Ishikawa (cell line): ENCODE results near the gene ATF6.

Source experiments
- CREB1 ChIP-seq: IDR thresholded peaks from 2 replicates; pipeline ENCODE4 v1.6.1; 2012; ENCODE audit warnings: low read depth
- MAX ChIP-seq: IDR thresholded peaks from 2 replicates; pipeline ENCODE4 v1.6.1; 2012
- RAD21 ChIP-seq: IDR thresholded peaks from 2 replicates; pipeline ENCODE4 v1.6.1; 2012; ENCODE audit warnings: low read depth
- YY1 ChIP-seq: IDR thresholded peaks from 2 replicates; pipeline ENCODE4 v1.6.1; 2012; ENCODE audit warnings: low read depth
- ZBTB7A ChIP-seq: IDR thresholded peaks from 2 replicates; pipeline ENCODE4 v1.6.1; 2012; ENCODE audit warnings: low read depth
- TF ChIP-seq, protein P1 (sequence below): IDR thresholded peaks from 2 replicates; pipeline ENCODE4 v1.6.1; 2012; ENCODE audit warnings: low read depth, mild to moderate bottlenecking

DNA sequence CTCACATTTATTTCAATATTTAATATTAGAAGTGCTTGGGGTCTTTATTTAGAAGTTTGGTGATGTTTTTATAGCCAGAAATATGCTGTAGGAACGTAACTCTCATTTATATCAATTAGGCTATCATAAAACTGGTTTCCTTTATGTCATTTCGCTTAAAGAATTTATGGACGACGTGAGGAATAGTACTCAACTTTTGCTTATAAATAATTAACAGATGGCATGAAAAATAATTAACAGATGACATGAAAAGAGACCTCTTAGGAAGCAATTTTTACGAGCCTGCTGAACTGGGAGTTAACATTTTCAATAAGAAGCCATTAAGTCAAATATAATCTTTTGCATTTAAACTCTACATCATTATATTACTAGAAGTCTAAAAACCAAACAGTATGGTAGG is 134.0 kb downstream of the ATF6 start:
- TF ChIP-seq CREB1 (no peak), ZBTB7A (no peak), RAD21 (no peak), MAX (no peak), YY1 (no peak)
- TF ChIP-seq, protein P1, sequence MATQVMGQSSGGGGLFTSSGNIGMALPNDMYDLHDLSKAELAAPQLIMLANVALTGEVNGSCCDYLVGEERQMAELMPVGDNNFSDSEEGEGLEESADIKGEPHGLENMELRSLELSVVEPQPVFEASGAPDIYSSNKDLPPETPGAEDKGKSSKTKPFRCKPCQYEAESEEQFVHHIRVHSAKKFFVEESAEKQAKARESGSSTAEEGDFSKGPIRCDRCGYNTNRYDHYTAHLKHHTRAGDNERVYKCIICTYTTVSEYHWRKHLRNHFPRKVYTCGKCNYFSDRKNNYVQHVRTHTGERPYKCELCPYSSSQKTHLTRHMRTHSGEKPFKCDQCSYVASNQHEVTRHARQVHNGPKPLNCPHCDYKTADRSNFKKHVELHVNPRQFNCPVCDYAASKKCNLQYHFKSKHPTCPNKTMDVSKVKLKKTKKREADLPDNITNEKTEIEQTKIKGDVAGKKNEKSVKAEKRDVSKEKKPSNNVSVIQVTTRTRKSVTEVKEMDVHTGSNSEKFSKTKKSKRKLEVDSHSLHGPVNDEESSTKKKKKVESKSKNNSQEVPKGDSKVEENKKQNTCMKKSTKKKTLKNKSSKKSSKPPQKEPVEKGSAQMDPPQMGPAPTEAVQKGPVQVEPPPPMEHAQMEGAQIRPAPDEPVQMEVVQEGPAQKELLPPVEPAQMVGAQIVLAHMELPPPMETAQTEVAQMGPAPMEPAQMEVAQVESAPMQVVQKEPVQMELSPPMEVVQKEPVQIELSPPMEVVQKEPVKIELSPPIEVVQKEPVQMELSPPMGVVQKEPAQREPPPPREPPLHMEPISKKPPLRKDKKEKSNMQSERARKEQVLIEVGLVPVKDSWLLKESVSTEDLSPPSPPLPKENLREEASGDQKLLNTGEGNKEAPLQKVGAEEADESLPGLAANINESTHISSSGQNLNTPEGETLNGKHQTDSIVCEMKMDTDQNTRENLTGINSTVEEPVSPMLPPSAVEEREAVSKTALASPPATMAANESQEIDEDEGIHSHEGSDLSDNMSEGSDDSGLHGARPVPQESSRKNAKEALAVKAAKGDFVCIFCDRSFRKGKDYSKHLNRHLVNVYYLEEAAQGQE, result no peak
